ENCODE measurements around the gene DEFB128. TPM values are rescaled to one million over a fixed set of nuclear protein-coding genes. Genes with fewer than 3 reads are reported as not detected.

DEFB128 gene
- total RNA-seq, 1 experiment from 2014 or later = not detected

- TF ChIP-seq EZH2 (IDR thresholded peaks at IDR 0.05; ENCODE audit: low read depth) (no peak), CTCF (conservative IDR thresholded peaks at IDR 0.05) (no peak)
Measured at GRCh38 chr20:152131-152530, 37.4 kb downstream of the DEFB128 start.

GRCh38 chr20:145877-146276, 43.6 kb downstream of the DEFB128 start:
- CTCF ChIA-PET = no interaction called here
- Histone ChIP-seq H3K79me2 (ENCODE audit: low read depth) (no peaks in the 10 kb centered on the region), H3K36me3 (ENCODE audit: low read depth) (no peaks in the 10 kb centered on the region), H2AFZ (no peak overlapping the region), H4K20me1 (ENCODE audit: insufficient read depth) (no peaks in the 10 kb centered on the region), H3K27me3 (ENCODE audit: insufficient read depth, low read depth) (peaks cover 70% of the 10 kb centered on the region), H3K4me2 (no peak overlapping the region), H3F3A (ENCODE audit: insufficient read depth, low read depth) (no peaks in the 10 kb centered on the region), H3K4me3 (no peak overlapping the region), H3K9me2 (ENCODE audit: insufficient read depth) (no peaks in the 10 kb centered on the region), H3K27ac (no peak overlapping the region), H3K4me1 (replicated peaks; ENCODE audit: insufficient read depth) (no peaks in the 10 kb centered on the region), H3K9me3 (ENCODE audit: insufficient read depth, low read depth) (no peaks in the 10 kb centered on the region)
- no peak for DNase-seq
- intact Hi-C loops (cut with micrococcal nuclease; ENCODE audit: unreplicated experiment) = no loop called here
- TF ChIP-seq CTCF (conservative IDR thresholded peaks at IDR 0.05) (no peak), EZH2 (IDR thresholded peaks at IDR 0.05; ENCODE audit: low read depth) (no peak)
- POLR2A ChIA-PET (ENCODE audit: unreplicated experiment) = no interaction called here
- BruUV-seq (replicated peaks) = no TSS peak

More at GRCh38 chr20:152131-152530, 37.4 kb downstream of the DEFB128 start:
- H3K9me3 ChIP-seq (ENCODE audit: insufficient read depth, low read depth) = no peaks in the 10 kb centered on the region
- peaks cover 68% of the 10 kb centered on the region for H3K27me3 ChIP-seq (ENCODE audit: insufficient read depth, low read depth)
- no peak overlapping the region for H3K4me2 ChIP-seq
- H3K9me2 ChIP-seq (ENCODE audit: insufficient read depth) = no peaks in the 10 kb centered on the region
- no peak overlapping the region for H3K4me3 ChIP-seq
- intact Hi-C loops (cut with micrococcal nuclease; ENCODE audit: unreplicated experiment) = no loop called here
- H3K79me2 ChIP-seq (ENCODE audit: low read depth) = no peaks in the 10 kb centered on the region
- CTCF ChIA-PET = no interaction called here
- no TSS peak for BruUV-seq (replicated peaks)
- POLR2A ChIA-PET (ENCODE audit: unreplicated experiment) = no interaction called here
- no peak for DNase-seq
- no peaks in the 10 kb centered on the region for H3K4me1 ChIP-seq (replicated peaks; ENCODE audit: insufficient read depth)
- H2AFZ ChIP-seq = no peak overlapping the region
- no peak overlapping the region for H3K27ac ChIP-seq
- H3F3A ChIP-seq (ENCODE audit: insufficient read depth, low read depth) = no peaks in the 10 kb centered on the region
- H4K20me1 ChIP-seq (ENCODE audit: insufficient read depth) = no peaks in the 10 kb centered on the region
- H3K36me3 ChIP-seq (ENCODE audit: low read depth) = no peaks in the 10 kb centered on the region

- intact Hi-C loops (cut with micrococcal nuclease; ENCODE audit: unreplicated experiment) = no loop called here
- Histone ChIP-seq H3K9me3 (ENCODE audit: insufficient read depth, low read depth) (peaks cover 3% of the 10 kb centered on the region; the same call in 1 of the 2 replicates), H2AFZ (no peak within 1 kb of the TSS), H3K4me3 (no peak within 1 kb of the TSS), H3K27me3 (ENCODE audit: insufficient read depth, low read depth) (peaks cover 35% of the 10 kb centered on the region), H3K9me2 (ENCODE audit: insufficient read depth) (no peaks in the 10 kb centered on the region; the same call in 1 of the 2 replicates), H3K4me1 (replicated peaks; ENCODE audit: insufficient read depth) (no peaks in the 10 kb centered on the region), H3K36me3 (ENCODE audit: low read depth) (no peaks in the 10 kb centered on the region), H3K27ac (no peak within 1 kb of the TSS), H3K79me2 (ENCODE audit: low read depth) (no peaks in the 10 kb centered on the region), H4K20me1 (ENCODE audit: insufficient read depth) (no peaks in the 10 kb centered on the region), H3K4me2 (no peak within 1 kb of the TSS), H3F3A (ENCODE audit: insufficient read depth, low read depth) (no peaks in the 10 kb centered on the region)
- CTCF ChIA-PET = interaction anchor here (0.5 kb wide), 1 partner anchor 122 kb away, joined by 4 read pairs; no protein-coding TSS in a partner anchor
- DNase-seq = no peak
- POLR2A ChIA-PET (ENCODE audit: unreplicated experiment) = no interaction called here
- no TSS peak for BruUV-seq (replicated peaks)
- no peak for TF ChIP-seq CTCF (conservative IDR thresholded peaks at IDR 0.05)
- no peak for TF ChIP-seq EZH2 (IDR thresholded peaks at IDR 0.05; ENCODE audit: low read depth)
Measured at GRCh38 chr20:142290-142689, 47.2 kb downstream of the DEFB128 start, which contains the start of gene DEFB126. TSS of gene DEFB126 (plus strand) at chr20:142590. CDS start at chr20:142629, 39 bp downstream.

Other genes starting within 250 kb of the DEFB128 start
- not detected in 2 replicates for gene DEFB125, start 102.0 kb downstream of the DEFB128 start, total RNA-seq (2021)
- not detected in 2 replicates for gene DEFB126, start 47.1 kb downstream of the DEFB128 start, total RNA-seq (2021)
- not detected in 2 replicates for gene DEFB127, start 32.3 kb downstream of the DEFB128 start, total RNA-seq (2021)
- not detected in 2 replicates for gene DEFB129, start 37.5 kb upstream of the DEFB128 start, total RNA-seq (2021)
- not detected in 2 replicates for gene DEFB132, start 68.0 kb upstream of the DEFB128 start, total RNA-seq (2021)
- gene C20orf96, start 101.0 kb upstream of the DEFB128 start, total RNA-seq (2021) = 20.7 and 25.7 TPM in 2 replicates
- 16.0 and 17.7 TPM in 2 replicates for gene ZCCHC3, start 107.9 kb upstream of the DEFB128 start, total RNA-seq (2021)
- 49.5 and 57.1 TPM in 2 replicates for gene SOX12, start 135.8 kb upstream of the DEFB128 start, total RNA-seq (2021)
- gene NRSN2, start 157.4 kb upstream of the DEFB128 start, total RNA-seq (2021) = 15.0 and 16.5 TPM in 2 replicates
- 81.0 and 82.0 TPM in 2 replicates for gene TRIB3, start 191.0 kb upstream of the DEFB128 start, total RNA-seq (2021)
- 176 and 212 TPM in 2 replicates for gene RBCK1, start 218.6 kb upstream of the DEFB128 start, total RNA-seq (2021)

Data from PC-9 (cell line).